Measurements from ENCODE around the gene BABAM1.

The BABAM1 gene

GRCh38 chr19:17324357-17325114 is 57.3 kb downstream of the BABAM1 start:
- no peak for DNase-seq

GRCh38 chr19:17325133-17325532 is 57.9 kb downstream of the BABAM1 start:
- no peak for DNase-seq

GRCh38 chr19:17325881-17326594 is 58.8 kb downstream of the BABAM1 start:
- no peak for DNase-seq

GRCh38 chr19:17326595-17326966 is 59.3 kb downstream of the BABAM1 start:
- DNase-seq: no peak

GRCh38 chr19:17327068-17327653 is 59.9 kb downstream of the BABAM1 start:
- no peak for DNase-seq

GRCh38 chr19:17327654-17328516 is 60.6 kb downstream of the BABAM1 start:
- peak; percentile 73 to 75 for DNase-seq
